DND-41 (cell line): ENCODE results near the gene CHP1.

Experiments used
- ATAC-seq: fragments of 200-7000 bp; cut with Tn5 transposase; 3 replicates; pipeline ENCODE4 v1.9.1; 2021; ENCODE audit warnings: low read depth; ENCODE audit not compliant: insufficient read depth
- DNase-seq: peaks from one replicate; pipeline ENCODE4 v3.0.0-alpha.2; 2020
- H2AFZ ChIP-seq: 2 replicates; pipeline ENCODE4 v1.6.0; 2012; ENCODE audit warnings: low read depth, low read length
- H3K27ac ChIP-seq: 2 replicates; pipeline ENCODE4 v1.5.1; 2012; ENCODE audit warnings: low read length, inconsistent platforms
- H3K27me3 ChIP-seq: fragments of 200-600 bp; sonication (generic); 2 replicates; pipeline ENCODE4 v1.6.0; 2012; ENCODE audit warnings: low read length, mild to moderate bottlenecking, inconsistent platforms; ENCODE audit not compliant: insufficient read depth, poor library complexity
- H3K36me3 ChIP-seq: 2 replicates; pipeline ENCODE4 v1.5.1; 2012; ENCODE audit warnings: low read length, inconsistent platforms; ENCODE audit not compliant: insufficient read depth
- H3K4me1 ChIP-seq: 2 replicates; pipeline ENCODE4 v1.5.1; 2012; ENCODE audit warnings: mild to moderate bottlenecking, low read length; ENCODE audit not compliant: insufficient read depth
- H3K4me2 ChIP-seq: 2 replicates; pipeline ENCODE4 v1.6.0; 2012; ENCODE audit warnings: mild to moderate bottlenecking, moderate library complexity, low read length, inconsistent platforms; ENCODE audit not compliant: insufficient read depth
- H3K4me3 ChIP-seq, 2 experiments: fragments of 200-600 bp in 1 of 2; shearing (Covaris generic) in 1 of 2; 2 replicates each; pipeline ENCODE4 v1.5.1; 2012 to 2016; ENCODE audit warnings: inconsistent platforms in 2 of 2, low read length in 2 of 2, mild to moderate bottlenecking in 2 of 2, low read depth in 1 of 2, moderate library complexity in 1 of 2
- H3K79me2 ChIP-seq: 2 replicates; pipeline ENCODE4 v1.6.0; 2012; ENCODE audit warnings: low read length, inconsistent platforms; ENCODE audit not compliant: insufficient read depth
- H3K9ac ChIP-seq: 2 replicates; pipeline ENCODE4 v1.6.0; 2012; ENCODE audit warnings: low read depth, mild to moderate bottlenecking, inconsistent platforms, low read length, moderate library complexity
- H3K9me3 ChIP-seq: 2 replicates; pipeline ENCODE4 v1.5.1; 2012; ENCODE audit warnings: low read length, moderate library complexity, mild to moderate bottlenecking, inconsistent platforms; ENCODE audit not compliant: insufficient read depth, severe bottlenecking
- H4K20me1 ChIP-seq: 2 replicates; pipeline ENCODE4 v1.6.0; 2012; ENCODE audit warnings: low read length; ENCODE audit not compliant: insufficient read depth
- CTCF ChIP-seq: IDR thresholded peaks from 2 replicates; pipeline ENCODE4 v1.5.1; 2012; ENCODE audit warnings: borderline replicate concordance, low read length, moderate library complexity, mild to moderate bottlenecking; ENCODE audit not compliant: poor library complexity, severe bottlenecking; ENCODE audit errors: extremely low read depth
- EZH2 ChIP-seq: IDR thresholded peaks from 3 replicates; pipeline ENCODE4 v1.6.1; 2012; ENCODE audit warnings: borderline replicate concordance, low read depth, mild to moderate bottlenecking, moderate library complexity, low read length, inconsistent platforms; ENCODE audit not compliant: severe bottlenecking

Gene CHP1

GRCh38 chr15:41263891-41264351 is 32.9 kb downstream of the CHP1 start:
- Histone ChIP-seq H3K27ac (no peak overlapping the region), H2AFZ (no peak overlapping the region), H3K27me3 (no peaks in the 10 kb centered on the region), H3K4me3 (no peak overlapping the region), H3K79me2 (no peaks in the 10 kb centered on the region), H3K4me1 (no peaks in the 10 kb centered on the region), H3K4me2 (no peak overlapping the region), H3K9ac (no peak overlapping the region), H3K9me3 (no peaks in the 10 kb centered on the region), H4K20me1 (no peaks in the 10 kb centered on the region), H3K36me3 (peaks cover 10% of the 10 kb centered on the region; the same call in 1 of the 2 replicates)
- TF ChIP-seq EZH2 (no peak), CTCF (no peak)
- DNase-seq: no peak
- ATAC-seq: no peak

GRCh38 chr15:41269887-41270286 is 38.8 kb downstream of the CHP1 start:
- ATAC-seq (no peak), DNase-seq (no peak)
- Histone ChIP-seq H3K27ac (no peak overlapping the region), H2AFZ (no peak overlapping the region), H3K4me3 (no peak overlapping the region), H3K36me3 (no peaks in the 10 kb centered on the region), H4K20me1 (no peaks in the 10 kb centered on the region), H3K9me3 (no peaks in the 10 kb centered on the region), H3K79me2 (no peaks in the 10 kb centered on the region), H3K9ac (no peak overlapping the region), H3K4me1 (no peaks in the 10 kb centered on the region), H3K4me2 (no peak overlapping the region), H3K27me3 (no peaks in the 10 kb centered on the region)
- TF ChIP-seq EZH2 (no peak), CTCF (no peak)

GRCh38 chr15:41276831-41277230 is 45.8 kb downstream of the CHP1 start:
- H3K79me2 ChIP-seq: no peaks in the 10 kb centered on the region
- no peak for TF ChIP-seq EZH2
- no peak for TF ChIP-seq CTCF
- no peaks in the 10 kb centered on the region for H3K9me3 ChIP-seq
- ATAC-seq: no peak
- no peaks in the 10 kb centered on the region for H4K20me1 ChIP-seq
- peaks cover 17% of the 10 kb centered on the region for H3K36me3 ChIP-seq
- no peaks in the 10 kb centered on the region for H3K4me1 ChIP-seq
- H2AFZ ChIP-seq: no peak overlapping the region
- H3K4me2 ChIP-seq: no peak overlapping the region
- no peak overlapping the region for H3K4me3 ChIP-seq
- H3K27me3 ChIP-seq: no peaks in the 10 kb centered on the region
- H3K9ac ChIP-seq: no peak overlapping the region
- no peak for DNase-seq
- H3K27ac ChIP-seq: no peak overlapping the region

GRCh38 chr15:41278319-41278718 is 47.3 kb downstream of the CHP1 start:
- H3K4me3 ChIP-seq: no peak overlapping the region
- H3K9me3 ChIP-seq: no peaks in the 10 kb centered on the region
- H3K79me2 ChIP-seq: 0 out of 2 replicates have a peak, but pooled peaks cover 4% of the 10 kb centered on the region
- H2AFZ ChIP-seq: no peak overlapping the region
- DNase-seq (no peak), ATAC-seq (no peak)
- no peaks in the 10 kb centered on the region for H4K20me1 ChIP-seq
- H3K4me2 ChIP-seq: no peak overlapping the region
- no peaks in the 10 kb centered on the region for H3K27me3 ChIP-seq
- TF ChIP-seq EZH2: no peak
- TF ChIP-seq CTCF: no peak
- no peak overlapping the region for H3K27ac ChIP-seq
- H3K9ac ChIP-seq: no peak overlapping the region
- H3K36me3 ChIP-seq: peaks cover 17% of the 10 kb centered on the region
- H3K4me1 ChIP-seq: peaks cover 5% of the 10 kb centered on the region
